Parathyroid adenoma (tissue), 2 donors: ENCODE results near the gene NAT14.

Experiments
- H2AFZ ChIP-seq: fragments of 300-600 bp; sonication (generic); one replicate; pipeline ENCODE4 v1.7.0; 2017; ENCODE audit warnings: antibody characterized with exemption, mild to moderate bottlenecking
- H3K27ac ChIP-seq: fragments of 300-600 bp; sonication (generic); one replicate; pipeline ENCODE4 v1.7.0; 2017
- H3K27me3 ChIP-seq: fragments of 300-600 bp; sonication (generic); one replicate; pipeline ENCODE4 v1.7.0; 2017; ENCODE audit warnings: low read length; ENCODE audit not compliant: control insufficient read depth, insufficient read depth
- H3K36me3 ChIP-seq: fragments of 300-600 bp; sonication (generic); one replicate; pipeline ENCODE4 v1.7.0; 2017; ENCODE audit warnings: low read length; ENCODE audit not compliant: control insufficient read depth, insufficient read depth
- H3K4me1 ChIP-seq: fragments of 300-600 bp; sonication (generic); one replicate; pipeline ENCODE4 v1.7.0; 2017; ENCODE audit warnings: control low read depth
- H3K4me2 ChIP-seq: fragments of 300-600 bp; sonication (generic); one replicate; pipeline ENCODE4 v1.7.0; 2017; ENCODE audit warnings: low read length
- H3K4me3 ChIP-seq: fragments of 300-600 bp; sonication (generic); one replicate; pipeline ENCODE4 v1.7.0; 2017; ENCODE audit warnings: low read depth, low read length
- H3K79me2 ChIP-seq: fragments of 300-600 bp; sonication (generic); one replicate; pipeline ENCODE4 v1.7.0; 2017; ENCODE audit warnings: control low read depth
- H3K9ac ChIP-seq: fragments of 300-600 bp; sonication (generic); one replicate; pipeline ENCODE4 v1.7.0; 2017; ENCODE audit warnings: mild to moderate bottlenecking
- H3K9me3 ChIP-seq: fragments of 300-600 bp; sonication (generic); one replicate; pipeline ENCODE4 v1.7.0; 2017; ENCODE audit warnings: low read length; ENCODE audit not compliant: control insufficient read depth
- CTCF ChIP-seq: fragments of 300-600 bp; sonication (generic); IDR thresholded peaks from one replicate; pipeline ENCODE4 v1.7.0; 2017; ENCODE audit warnings: antibody characterized with exemption, mild to moderate bottlenecking
- donor health status: primary hyperparathyroidism.

Gene NAT14

GRCh38 chr19:55488986-55489710 is 4.2 kb downstream of the NAT14 start:
- no peak overlapping the region for H2AFZ ChIP-seq
- TF ChIP-seq CTCF: no peak
- H3K9me3 ChIP-seq: no peaks in the 10 kb centered on the region
- no peak overlapping the region for H3K27ac ChIP-seq
- H3K36me3 ChIP-seq: no peaks in the 10 kb centered on the region
- H3K27me3 ChIP-seq: no peaks in the 10 kb centered on the region
- peaks cover 10% of the 10 kb centered on the region for H3K4me1 ChIP-seq
- H3K9ac ChIP-seq: no peak overlapping the region
- H3K79me2 ChIP-seq: no peaks in the 10 kb centered on the region
- no peak overlapping the region for H3K4me3 ChIP-seq
- no peak overlapping the region for H3K4me2 ChIP-seq

- H3K27ac ChIP-seq: no peak overlapping the region
- no peaks in the 10 kb centered on the region for H3K9me3 ChIP-seq
- H3K4me2 ChIP-seq: no peak overlapping the region
- no peak overlapping the region for H3K9ac ChIP-seq
- no peak overlapping the region for H3K4me3 ChIP-seq
- H3K36me3 ChIP-seq: no peaks in the 10 kb centered on the region
- peaks cover 5% of the 10 kb centered on the region for H3K4me1 ChIP-seq
- no peaks in the 10 kb centered on the region for H3K79me2 ChIP-seq
- no peak overlapping the region for H2AFZ ChIP-seq
- TF ChIP-seq CTCF: no peak
- H3K27me3 ChIP-seq: no peaks in the 10 kb centered on the region
Measured at GRCh38 chr19:55489711-55490477, 4.9 kb downstream of the NAT14 start.

GRCh38 chr19:55490478-55491432 is 5.8 kb downstream of the NAT14 start:
- H2AFZ ChIP-seq: no peak overlapping the region
- no peaks in the 10 kb centered on the region for H3K36me3 ChIP-seq
- no peaks in the 10 kb centered on the region for H3K27me3 ChIP-seq
- H3K9me3 ChIP-seq: no peaks in the 10 kb centered on the region
- no peak overlapping the region for H3K4me2 ChIP-seq
- no peak overlapping the region for H3K9ac ChIP-seq
- no peak overlapping the region for H3K4me3 ChIP-seq
- H3K4me1 ChIP-seq: peaks cover 5% of the 10 kb centered on the region
- TF ChIP-seq CTCF: no peak
- no peak overlapping the region for H3K27ac ChIP-seq
- no peaks in the 10 kb centered on the region for H3K79me2 ChIP-seq

GRCh38 chr19:55491546-55492360 is 6.8 kb downstream of the NAT14 start:
- peak overlapping the region; percentile 68 for H2AFZ ChIP-seq
- no peaks in the 10 kb centered on the region for H3K36me3 ChIP-seq
- no peak overlapping the region for H3K9ac ChIP-seq
- peak overlapping the region; percentile 41 for H3K4me3 ChIP-seq
- peaks cover 5% of the 10 kb centered on the region for H3K4me1 ChIP-seq
- no peak overlapping the region for H3K27ac ChIP-seq
- H3K27me3 ChIP-seq: no peaks in the 10 kb centered on the region
- H3K4me2 ChIP-seq: peak overlapping the region; percentile 71
- no peaks in the 10 kb centered on the region for H3K9me3 ChIP-seq
- no peak for TF ChIP-seq CTCF
- no peaks in the 10 kb centered on the region for H3K79me2 ChIP-seq
